HUES48 (cell line): Measurements from ENCODE around the gene IL1B.
A peak's percentile ranks its signal among the peaks of the same experiment; 100 is the strongest.

Experiments used
- H3K27ac ChIP-seq: one replicate; pipeline ENCODE4 v1.7.0; 2013; ENCODE audit warnings: low read depth, low read length, inconsistent platforms
- H3K27me3 ChIP-seq: 2 replicates; pipeline ENCODE4 v1.6.1; 2013; ENCODE audit warnings: mild to moderate bottlenecking, low read length; ENCODE audit not compliant: control insufficient read depth, insufficient read depth
- H3K36me3 ChIP-seq: 2 replicates; pipeline ENCODE4 v1.6.1; 2013; ENCODE audit warnings: low read length; ENCODE audit not compliant: control insufficient read depth, insufficient read depth
- H3K4me1 ChIP-seq: 2 replicates; pipeline ENCODE4 v1.6.1; 2013; ENCODE audit warnings: mild to moderate bottlenecking, low read length; ENCODE audit not compliant: control insufficient read depth, insufficient read depth
- H3K4me3 ChIP-seq: 2 replicates; pipeline ENCODE4 v1.5.1; 2013; ENCODE audit warnings: mild to moderate bottlenecking, low read depth, low read length
- H3K9ac ChIP-seq: 2 replicates; pipeline ENCODE4 v1.6.1; 2013; ENCODE audit warnings: mild to moderate bottlenecking, low read depth, low read length, moderate library complexity
- H3K9me3 ChIP-seq: 2 replicates; pipeline ENCODE4 v1.6.1; 2013; ENCODE audit warnings: low read length; ENCODE audit not compliant: control insufficient read depth, insufficient read depth

IL1B gene

GRCh38 chr2:112814278-112814677, 22.3 kb downstream of the IL1B start:
- Histone ChIP-seq H3K27ac (peak overlapping the region; percentile 30), H3K4me3 (no peak overlapping the region), H3K36me3 (no peaks in the 10 kb centered on the region), H3K27me3 (no peaks in the 10 kb centered on the region), H3K4me1 (peaks cover 37% of the 10 kb centered on the region), H3K9ac (no peak overlapping the region), H3K9me3 (no peaks in the 10 kb centered on the region)

- Histone ChIP-seq H3K27me3 (no peaks in the 10 kb centered on the region), H3K4me1 (peaks cover 34% of the 10 kb centered on the region), H3K4me3 (no peak overlapping the region), H3K36me3 (no peaks in the 10 kb centered on the region), H3K9me3 (no peaks in the 10 kb centered on the region), H3K9ac (no peak overlapping the region), H3K27ac (no peak overlapping the region)
These were observed 23.2 kb downstream of the IL1B start for GRCh38 chr2:112813280-112813966.

- Histone ChIP-seq H3K9ac (no peak overlapping the region), H3K27ac (peak overlapping the region; percentile 4), H3K36me3 (no peaks in the 10 kb centered on the region), H3K4me1 (peaks cover 29% of the 10 kb centered on the region), H3K27me3 (no peaks in the 10 kb centered on the region), H3K9me3 (no peaks in the 10 kb centered on the region), H3K4me3 (no peak overlapping the region)
These were observed 24.0 kb downstream of the IL1B start for GRCh38 chr2:112812318-112813267.

GRCh38 chr2:112811841-112812306, 24.7 kb downstream of the IL1B start:
- H3K36me3 ChIP-seq, result no peaks in the 10 kb centered on the region
- no peaks in the 10 kb centered on the region for H3K9me3 ChIP-seq
- H3K4me3 ChIP-seq, result no peak overlapping the region
- peak overlapping the region; percentile 2 for H3K27ac ChIP-seq
- H3K9ac ChIP-seq, result no peak overlapping the region
- H3K27me3 ChIP-seq, result no peaks in the 10 kb centered on the region
- peaks cover 24% of the 10 kb centered on the region for H3K4me1 ChIP-seq

- Histone ChIP-seq H3K27me3 (no peaks in the 10 kb centered on the region), H3K36me3 (no peaks in the 10 kb centered on the region), H3K4me3 (no peak overlapping the region), H3K4me1 (peaks cover 23% of the 10 kb centered on the region), H3K9me3 (no peaks in the 10 kb centered on the region), H3K27ac (peak overlapping the region; percentile 2), H3K9ac (no peak overlapping the region)
These were observed 25.2 kb downstream of the IL1B start for GRCh38 chr2:112811276-112811831.

GRCh38 chr2:112809112-112809511, 27.5 kb downstream of the IL1B start:
- Histone ChIP-seq H3K4me3 (no peak overlapping the region), H3K27me3 (no peaks in the 10 kb centered on the region), H3K9me3 (no peaks in the 10 kb centered on the region), H3K9ac (no peak overlapping the region), H3K4me1 (peaks cover 19% of the 10 kb centered on the region), H3K27ac (no peak overlapping the region), H3K36me3 (no peaks in the 10 kb centered on the region)

GRCh38 chr2:112807233-112807807, 29.3 kb downstream of the IL1B start:
- H3K4me1 ChIP-seq, result peaks cover 3% of the 10 kb centered on the region; the same call in 1 of the 2 replicates

GRCh38 chr2:112805542-112805941, 31.0 kb downstream of the IL1B start:
- H3K27ac ChIP-seq, result no peak overlapping the region

More at GRCh38 chr2:112807233-112807807, 29.3 kb downstream of the IL1B start:
- Histone ChIP-seq H3K9ac (no peak overlapping the region), H3K36me3 (no peaks in the 10 kb centered on the region), H3K4me3 (no peak overlapping the region), H3K27ac (no peak overlapping the region), H3K27me3 (no peaks in the 10 kb centered on the region), H3K9me3 (no peaks in the 10 kb centered on the region)

GRCh38 chr2:112803691-112804521, 32.7 kb downstream of the IL1B start:
- Histone ChIP-seq H3K36me3 (no peaks in the 10 kb centered on the region), H3K4me1 (no peaks in the 10 kb centered on the region), H3K27ac (peak overlapping the region; percentile 22), H3K27me3 (no peaks in the 10 kb centered on the region), H3K9ac (no peak overlapping the region), H3K9me3 (no peaks in the 10 kb centered on the region), H3K4me3 (no peak overlapping the region)

More at GRCh38 chr2:112805542-112805941, 31.0 kb downstream of the IL1B start:
- Histone ChIP-seq H3K4me1 (no peaks in the 10 kb centered on the region), H3K27me3 (no peaks in the 10 kb centered on the region), H3K4me3 (no peak overlapping the region), H3K9me3 (no peaks in the 10 kb centered on the region), H3K36me3 (no peaks in the 10 kb centered on the region), H3K9ac (no peak overlapping the region)
